ENCODE data around the gene TBX3. TPM values are rescaled to one million over a fixed set of nuclear protein-coding genes. Genes with fewer than 3 reads are reported as not detected.

Gene TBX3
- total and polyA plus RNA-seq, 2 donors (not counting 3 experiments of a cell fraction or from before 2014, with no cell fraction given): 0.52 to 2.0 TPM

DNA sequence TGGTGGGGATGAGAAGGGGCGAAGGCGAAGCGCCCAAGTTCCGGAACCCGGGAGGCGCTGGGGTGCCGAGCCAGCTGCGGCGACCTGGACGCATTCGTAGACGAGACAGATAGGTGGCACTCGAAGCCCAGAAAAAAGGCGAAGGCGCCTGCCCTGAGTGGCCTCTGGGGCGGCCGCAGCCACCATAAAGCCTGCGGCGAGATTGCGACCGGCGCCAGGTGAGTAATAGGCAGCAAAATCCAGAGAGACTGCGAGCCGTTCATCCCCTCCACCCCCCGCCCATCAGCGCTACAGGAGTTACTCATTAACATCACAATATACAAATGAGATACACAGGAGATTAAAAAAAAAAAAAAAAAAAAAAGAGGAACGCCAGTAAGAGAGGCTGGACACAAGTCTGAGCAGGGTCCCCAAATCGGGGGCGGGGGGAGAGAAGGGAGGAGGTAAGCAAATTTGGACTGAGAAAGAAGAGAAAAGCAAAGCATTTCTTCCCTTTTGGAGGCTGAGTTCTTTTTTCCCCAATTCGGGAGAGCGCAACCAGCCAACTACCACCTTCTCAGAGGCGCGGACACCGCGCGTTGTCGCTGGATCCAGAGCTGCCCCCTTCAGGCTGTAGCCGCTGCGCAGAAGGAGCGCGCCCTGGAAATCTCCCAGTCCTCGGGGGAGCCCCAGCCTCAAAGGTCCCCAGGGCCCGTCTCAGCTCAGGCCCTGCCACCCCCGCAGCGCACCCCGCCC, 15.7 kb downstream of the TBX3 start:
- H4K20me1 ChIP-seq (replicated peaks; ENCODE audit: control insufficient read depth, extremely low read depth, insufficient read depth, low read length): no peaks in the 10 kb centered on the region
- no peaks in the 10 kb centered on the region for H3K9me3 ChIP-seq (replicated peaks; ENCODE audit: control insufficient read depth, insufficient read depth, low read length)
- FAIRE-seq (no peak), DNase-seq (ENCODE audit: low read depth, low spot score) (peak; percentile 38)
- H3K27ac ChIP-seq (ENCODE audit: insufficient read depth, low read depth, low read length): no peak overlapping the region
- intact Hi-C loops (cut with micrococcal nuclease): loop anchor here (1.0 kb wide), 3 partner anchors 16 to 1249 kb away; partner anchors contain the start of gene TBX3
- TF ChIP-seq CTCF (IDR thresholded peaks at IDR 0.05; ENCODE audit: extremely low read depth in 1 of 2, insufficient read depth in 1 of 2, low read depth in 1 of 2, low read length in 2 of 2) (peak; percentile 15 to 46), FOS (IDR thresholded peaks at IDR 0.05; ENCODE audit: borderline replicate concordance, insufficient read depth, low read length) (no peak)
- H3K36me3 ChIP-seq (ENCODE audit: control insufficient read depth in 2 of 2, extremely low read depth in 1 of 2, insufficient read depth in 2 of 2, low read length in 2 of 2): no peaks in the 10 kb centered on the region
- BruUV-seq (replicated peaks): no TSS peak
- no peak overlapping the region for H2AFZ ChIP-seq (ENCODE audit: low read depth, low read length)
- ChIA-PET CTCF (interaction anchor here (0.6 to 3.9 kb wide), 6 partner anchors 15 to 1277 kb away, joined by 3 to 20 read pairs (median 6); partner anchors contain the start of gene TBX3), POLR2A (no interaction called here)
- no peak overlapping the region for H3K4me3 ChIP-seq (replicated peaks in 1 of 3; ENCODE audit: insufficient read depth in 1 of 3, low read depth in 1 of 3, low read length in 3 of 3)
- no peaks in the 10 kb centered on the region for H3K4me1 ChIP-seq (ENCODE audit: control insufficient read depth, extremely low read depth, insufficient read depth, low read length)
- no peaks in the 10 kb centered on the region for H3K9me1 ChIP-seq (replicated peaks; ENCODE audit: control insufficient read depth, extremely low read depth, insufficient read depth, low read length)
- no peak overlapping the region for H3K9ac ChIP-seq (replicated peaks; ENCODE audit: extremely low read depth, insufficient read depth, low read length)
- dilution Hi-C loops (cut with MboI; ENCODE audit: extremely low pct_ligation_motif_present, low sequenced_read_pairs): no loop called here
- peaks cover 62 to 73% of the 10 kb centered on the region in 2 experiments for H3K27me3 ChIP-seq (ENCODE audit: control insufficient read depth in 2 of 2, insufficient read depth in 2 of 2, low read length in 2 of 2)
- no peak overlapping the region for H3K4me2 ChIP-seq (ENCODE audit: insufficient read depth, low read length)
- no peaks in the 10 kb centered on the region for H3K79me2 ChIP-seq (ENCODE audit: control insufficient read depth, insufficient read depth, low read length)

- no peak overlapping the region for H3K4me3 ChIP-seq (replicated peaks in 1 of 3; ENCODE audit: insufficient read depth in 1 of 3, low read depth in 1 of 3, low read length in 3 of 3)
- FAIRE-seq (no peak), DNase-seq (ENCODE audit: low read depth, low spot score) (no peak)
- H3K9me1 ChIP-seq (replicated peaks; ENCODE audit: control insufficient read depth, extremely low read depth, insufficient read depth, low read length): no peaks in the 10 kb centered on the region
- intact Hi-C loops (cut with micrococcal nuclease) (loop anchor here (1.0 kb wide), 3 partner anchors 17 to 1250 kb away; partner anchors contain the start of gene TBX3), dilution Hi-C loops (cut with MboI; ENCODE audit: extremely low pct_ligation_motif_present, low sequenced_read_pairs) (no loop called here)
- no peak overlapping the region for H3K9ac ChIP-seq (replicated peaks; ENCODE audit: extremely low read depth, insufficient read depth, low read length)
- peaks cover 67 to 79% of the 10 kb centered on the region in 2 experiments for H3K27me3 ChIP-seq (ENCODE audit: control insufficient read depth in 2 of 2, insufficient read depth in 2 of 2, low read length in 2 of 2)
- ChIA-PET CTCF (interaction anchor here (1.7 to 3.9 kb wide), 3 partner anchors 16 to 1251 kb away, joined by 7 to 20 read pairs (median 8); partner anchors contain the start of gene TBX3), POLR2A (no interaction called here)
- no peaks in the 10 kb centered on the region for H3K79me2 ChIP-seq (ENCODE audit: control insufficient read depth, insufficient read depth, low read length)
- BruUV-seq (replicated peaks): no TSS peak
- H3K36me3 ChIP-seq (ENCODE audit: control insufficient read depth in 2 of 2, extremely low read depth in 1 of 2, insufficient read depth in 2 of 2, low read length in 2 of 2): no peaks in the 10 kb centered on the region
- no peaks in the 10 kb centered on the region for H4K20me1 ChIP-seq (replicated peaks; ENCODE audit: control insufficient read depth, extremely low read depth, insufficient read depth, low read length)
- no peaks in the 10 kb centered on the region for H3K4me1 ChIP-seq (ENCODE audit: control insufficient read depth, extremely low read depth, insufficient read depth, low read length)
- H2AFZ ChIP-seq (ENCODE audit: low read depth, low read length): no peak overlapping the region
- H3K9me3 ChIP-seq (replicated peaks; ENCODE audit: control insufficient read depth, insufficient read depth, low read length): no peaks in the 10 kb centered on the region
- no peak overlapping the region for H3K27ac ChIP-seq (ENCODE audit: insufficient read depth, low read depth, low read length)
- no peak overlapping the region for H3K4me2 ChIP-seq (ENCODE audit: insufficient read depth, low read length)
- TF ChIP-seq JUN (IDR thresholded peaks at IDR 0.05; ENCODE audit: borderline replicate concordance, insufficient read depth, insufficient read length, low read depth) (no peak), FOS (IDR thresholded peaks at IDR 0.05; ENCODE audit: borderline replicate concordance, insufficient read depth, low read length) (no peak), MAX (IDR thresholded peaks at IDR 0.05; ENCODE audit: insufficient read depth, insufficient read length) (no peak), POLR2AphosphoS5 (IDR thresholded peaks at IDR 0.05; ENCODE audit: insufficient read depth, low read depth, low read length) (no peak), GATA2 (IDR thresholded peaks at IDR 0.05; ENCODE audit: insufficient read depth, insufficient read length, low read depth, low read length) (no peak), EZH2 (IDR thresholded peaks at IDR 0.05; ENCODE audit: borderline replicate concordance, low read depth, low read length, severe bottlenecking) (peak; percentile 3), POLR2A (IDR thresholded peaks at IDR 0.05; ENCODE audit: low read depth, low read length) (no peak), CTCF (IDR thresholded peaks at IDR 0.05; ENCODE audit: extremely low read depth in 1 of 2, insufficient read depth in 1 of 2, low read depth in 1 of 2, low read length in 2 of 2) (no peak)
These were observed 16.3 kb downstream of the TBX3 start for GRCh38 chr12:114667669-114668150.

Measured in endothelial cell of umbilical vein (primary cell).